Activated naive CD4-positive, alpha-beta T cell treated with anti-CD3 and anti-CD28 coated beads, Interleukin-2, amount 10 ng/mL, durations not matched to agents 7 days and 5 days (primary cell): Measurements from ENCODE around the gene GPR25.

ENCODE experiments used
- CTCF ChIA-PET: fragments of 350-600 bp; sonication (Branson Sonifier 250); formaldehyde crosslinking; loops from one replicate; lab custom pipeline; 2021; ENCODE audit warnings: antibody characterized with exemption; lab: Charles Lee
- DNase-seq: peaks from one replicate; pipeline ENCODE4 v3.0.0-alpha.2; 2020
- H3K27ac Mint-ChIP-seq: one replicate; pipeline ENCODE4 v1.8.0; 2021; ENCODE audit warnings: mild to moderate bottlenecking, moderate library complexity, mixed read lengths
- H3K27me3 Mint-ChIP-seq: one replicate; pipeline ENCODE4 v1.8.0; 2021; ENCODE audit warnings: mild to moderate bottlenecking, mixed read lengths
- H3K36me3 Mint-ChIP-seq: one replicate; pipeline ENCODE4 v1.8.0; 2021; ENCODE audit warnings: mixed read lengths
- H3K4me1 Mint-ChIP-seq: one replicate; pipeline ENCODE4 v1.8.0; 2021; ENCODE audit warnings: mixed read lengths
- H3K4me3 Mint-ChIP-seq: one replicate; pipeline ENCODE4 v1.8.0; 2021; ENCODE audit warnings: mild to moderate bottlenecking, moderate library complexity, mixed read lengths
- H3K9me3 Mint-ChIP-seq: one replicate; pipeline ENCODE4 v1.8.0; 2021; ENCODE audit warnings: mixed read lengths

Gene GPR25

GRCh38 chr1:200872446-200873115, at the start of gene GPR25:
Gene GPR25, plus strand, starts transcription at chr1:200872981. Its CDS starts 57 bp downstream, at chr1:200873038.
- CTCF ChIA-PET: no interaction called here
- Mint-ChIP-seq H3K4me3 (no peak within 1 kb of the TSS), H3K36me3 (no peaks in the 10 kb centered on the region), H3K9me3 (no peaks in the 10 kb centered on the region), H3K27ac (no peak within 1 kb of the TSS), H3K27me3 (peaks cover 80% of the 10 kb centered on the region), H3K4me1 (peaks cover 28% of the 10 kb centered on the region)
- DNase-seq: no peak

- Mint-ChIP-seq H3K36me3 (no peaks in the 10 kb centered on the region), H3K4me3 (no peak overlapping the region), H3K27ac (no peak overlapping the region), H3K4me1 (no peaks in the 10 kb centered on the region), H3K27me3 (no peaks in the 10 kb centered on the region), H3K9me3 (no peaks in the 10 kb centered on the region)
- CTCF ChIA-PET: no interaction called here
- DNase-seq: no peak
Observed at GRCh38 chr1:200831091-200831490, 41.7 kb upstream of the GPR25 start.

GRCh38 chr1:200834383-200834782, 38.4 kb upstream of the GPR25 start:
- no peaks in the 10 kb centered on the region for H3K4me1 Mint-ChIP-seq
- CTCF ChIA-PET: no interaction called here
- no peak for DNase-seq
- H3K36me3 Mint-ChIP-seq: no peaks in the 10 kb centered on the region
- no peak overlapping the region for H3K4me3 Mint-ChIP-seq
- no peak overlapping the region for H3K27ac Mint-ChIP-seq
- H3K27me3 Mint-ChIP-seq: no peaks in the 10 kb centered on the region
- no peaks in the 10 kb centered on the region for H3K9me3 Mint-ChIP-seq

GRCh38 chr1:200836213-200836612, 36.6 kb upstream of the GPR25 start:
- CTCF ChIA-PET: no interaction called here
- H3K27ac Mint-ChIP-seq: no peak overlapping the region
- no peaks in the 10 kb centered on the region for H3K4me1 Mint-ChIP-seq
- H3K27me3 Mint-ChIP-seq: no peaks in the 10 kb centered on the region
- H3K9me3 Mint-ChIP-seq: no peaks in the 10 kb centered on the region
- no peak overlapping the region for H3K4me3 Mint-ChIP-seq
- DNase-seq: no peak
- H3K36me3 Mint-ChIP-seq: no peaks in the 10 kb centered on the region

GRCh38 chr1:200837931-200838571, 34.7 kb upstream of the GPR25 start:
- H3K27me3 Mint-ChIP-seq: no peaks in the 10 kb centered on the region
- H3K4me1 Mint-ChIP-seq: no peaks in the 10 kb centered on the region
- no peaks in the 10 kb centered on the region for H3K36me3 Mint-ChIP-seq
- H3K4me3 Mint-ChIP-seq: no peak overlapping the region
- no peak overlapping the region for H3K27ac Mint-ChIP-seq
- CTCF ChIA-PET: interaction anchor here (0.9 to 1.8 kb wide), 4 partner anchors 30 to 279 kb away, joined by 3 to 6 read pairs (median 5); no protein-coding TSS in a partner anchor
- DNase-seq: no peak
- H3K9me3 Mint-ChIP-seq: no peaks in the 10 kb centered on the region

- Mint-ChIP-seq H3K4me3 (no peak overlapping the region), H3K36me3 (no peaks in the 10 kb centered on the region), H3K27ac (no peak overlapping the region), H3K27me3 (no peaks in the 10 kb centered on the region), H3K9me3 (no peaks in the 10 kb centered on the region), H3K4me1 (no peaks in the 10 kb centered on the region)
- CTCF ChIA-PET: interaction anchor here (0.9 to 1.8 kb wide), 3 partner anchors 31 to 280 kb away, joined by 3 to 5 read pairs (median 5); no protein-coding TSS in a partner anchor
- DNase-seq: no peak
Observed at GRCh38 chr1:200838676-200839445, 33.9 kb upstream of the GPR25 start.

GRCh38 chr1:200845360-200845759, 27.4 kb upstream of the GPR25 start:
- H3K36me3 Mint-ChIP-seq: no peaks in the 10 kb centered on the region

GRCh38 chr1:200846398-200846797, 26.4 kb upstream of the GPR25 start:
- Mint-ChIP-seq H3K4me3 (no peak overlapping the region), H3K27me3 (no peaks in the 10 kb centered on the region), H3K36me3 (no peaks in the 10 kb centered on the region), H3K4me1 (no peaks in the 10 kb centered on the region), H3K9me3 (no peaks in the 10 kb centered on the region), H3K27ac (no peak overlapping the region)
- no peak for DNase-seq
- CTCF ChIA-PET: no interaction called here

More at GRCh38 chr1:200845360-200845759, 27.4 kb upstream of the GPR25 start:
- CTCF ChIA-PET: no interaction called here
- no peak for DNase-seq
- Mint-ChIP-seq H3K27ac (no peak overlapping the region), H3K4me3 (no peak overlapping the region), H3K4me1 (no peaks in the 10 kb centered on the region), H3K27me3 (no peaks in the 10 kb centered on the region), H3K9me3 (no peaks in the 10 kb centered on the region)

GRCh38 chr1:200849430-200849829, 23.4 kb upstream of the GPR25 start:
- Mint-ChIP-seq H3K27ac (no peak overlapping the region), H3K36me3 (no peaks in the 10 kb centered on the region), H3K27me3 (no peaks in the 10 kb centered on the region), H3K4me3 (no peak overlapping the region), H3K9me3 (no peaks in the 10 kb centered on the region), H3K4me1 (no peaks in the 10 kb centered on the region)
- CTCF ChIA-PET: no interaction called here
- DNase-seq: no peak

GRCh38 chr1:200850554-200850953, 22.2 kb upstream of the GPR25 start:
- DNase-seq: no peak
- CTCF ChIA-PET: no interaction called here
- H3K27me3 Mint-ChIP-seq: no peaks in the 10 kb centered on the region
- no peaks in the 10 kb centered on the region for H3K36me3 Mint-ChIP-seq
- H3K9me3 Mint-ChIP-seq: no peaks in the 10 kb centered on the region
- no peak overlapping the region for H3K27ac Mint-ChIP-seq
- H3K4me3 Mint-ChIP-seq: no peak overlapping the region
- no peaks in the 10 kb centered on the region for H3K4me1 Mint-ChIP-seq

- CTCF ChIA-PET: no interaction called here
- Mint-ChIP-seq H3K27me3 (no peaks in the 10 kb centered on the region), H3K36me3 (no peaks in the 10 kb centered on the region), H3K4me1 (no peaks in the 10 kb centered on the region), H3K9me3 (no peaks in the 10 kb centered on the region), H3K4me3 (no peak overlapping the region), H3K27ac (no peak overlapping the region)
- no peak for DNase-seq
Observed at GRCh38 chr1:200856716-200857357, 15.9 kb upstream of the GPR25 start.

- no peaks in the 10 kb centered on the region for H3K27me3 Mint-ChIP-seq
- no peak for DNase-seq
- CTCF ChIA-PET: no interaction called here
- no peak overlapping the region for H3K27ac Mint-ChIP-seq
- H3K4me3 Mint-ChIP-seq: no peak overlapping the region
- no peaks in the 10 kb centered on the region for H3K9me3 Mint-ChIP-seq
- H3K36me3 Mint-ChIP-seq: no peaks in the 10 kb centered on the region
- peaks cover 6% of the 10 kb centered on the region for H3K4me1 Mint-ChIP-seq
Observed at GRCh38 chr1:200857804-200858203, 15.0 kb upstream of the GPR25 start.

- Mint-ChIP-seq H3K27me3 (peaks cover 16% of the 10 kb centered on the region), H3K9me3 (no peaks in the 10 kb centered on the region), H3K4me3 (no peak overlapping the region), H3K27ac (no peak overlapping the region), H3K36me3 (no peaks in the 10 kb centered on the region), H3K4me1 (peaks cover 19% of the 10 kb centered on the region)
- CTCF ChIA-PET: no interaction called here
- DNase-seq: no peak
Observed at GRCh38 chr1:200861937-200862647, 10.7 kb upstream of the GPR25 start.
